ENCODE results near the gene CPEB4. TPM values are rescaled to one million over a fixed set of nuclear protein-coding genes. Genes with fewer than 3 reads are reported as not detected.

CPEB4 gene
- total and polyA plus RNA-seq, 2 of the 8 experiments (the other 6 are each of a cell fraction or from before 2014, with no cell fraction given), result 8.4 to 13.4 TPM

GRCh38 chr5:173923218-173924095, 35.3 kb downstream of the CPEB4 start:
- H3K9ac ChIP-seq (replicated peaks in 1 of 4; ENCODE audit: extremely low read depth in 1 of 4, low read depth in 3 of 4, low read length in 3 of 4), result no peak overlapping the region
- POLR2A ChIA-PET (ENCODE audit: partially characterized antibody), result interaction anchor here (0.6 to 1.2 kb wide), 2 partner anchors 40 to 79 kb away, joined by 3 to 4 read pairs; no protein-coding TSS in a partner anchor
- TF ChIP-seq SIX5 (IDR thresholded peaks at IDR 0.05; ENCODE audit: low read depth, low read length) (no peak), CEBPB (IDR thresholded peaks at IDR 0.05; ENCODE audit: low read depth, low read length) (no peak), BACH1 (IDR thresholded peaks at IDR 0.05; ENCODE audit: low read length) (no peak), POLR2A (IDR thresholded peaks at IDR 0.05; ENCODE audit: control extremely low read depth in 1 of 2, low read depth in 2 of 2, low read length in 2 of 2) (no peak), RAD21 (IDR thresholded peaks at IDR 0.05 in 1 of 2, conservative IDR thresholded peaks at IDR 0.05 in 1 of 2; ENCODE audit: low read depth in 2 of 2, low read length in 2 of 2) (no peak), RNF2 (IDR thresholded peaks at IDR 0.05; ENCODE audit: borderline replicate concordance, low read depth, low read length, missing control alignments, poor library complexity, severe bottlenecking) (no peak), MAX (IDR thresholded peaks at IDR 0.05) (no peak), ATF3 (IDR thresholded peaks at IDR 0.05; ENCODE audit: insufficient read depth, low read depth, low read length) (no peak), ZNF274 (IDR thresholded peaks at IDR 0.05; ENCODE audit: borderline replicate concordance, extremely low read depth, low read length) (no peak), JUN (IDR thresholded peaks at IDR 0.05; ENCODE audit: low read depth, low read length) (no peak), FOSL1 (IDR thresholded peaks at IDR 0.05; ENCODE audit: insufficient read depth, low read depth, low read length) (no peak)

More at GRCh38 chr5:173923218-173924095, 35.3 kb downstream of the CPEB4 start:
- Histone ChIP-seq H3K56ac (replicated peaks; ENCODE audit: insufficient read length, low read depth, low read length) (no peak overlapping the region), H3K36me3 (ENCODE audit: control insufficient read depth in 2 of 4, insufficient read depth in 4 of 4, low read length in 3 of 4) (no peaks in the 10 kb centered on the region), H3K4me2 (ENCODE audit: insufficient read depth in 1 of 2, low read depth in 2 of 2, low read length in 2 of 2) (no peak overlapping the region), H2BK15ac (ENCODE audit: low read length) (no peak overlapping the region), H3K9me3 (ENCODE audit: insufficient read depth in 2 of 2, low read depth in 1 of 2, low read length in 1 of 2) (no peaks in the 10 kb centered on the region), H2AFZ (ENCODE audit: low read length) (no peak overlapping the region), H3K79me1 (ENCODE audit: low read depth, low read length) (0 out of 2 replicates have a peak, but pooled peaks cover 3% of the 10 kb centered on the region), H2AK5ac (ENCODE audit: low read depth, low read length) (no peak overlapping the region), H2BK5ac (ENCODE audit: low read depth, low read length) (no peak overlapping the region), H4K91ac (replicated peaks; ENCODE audit: insufficient read length, low read length) (no peak overlapping the region), H4K8ac (ENCODE audit: extremely low read depth, insufficient read depth, low read length) (no peak overlapping the region), H3K27ac (ENCODE audit: low read depth, low read length) (no peak overlapping the region), H3K4me3 (ENCODE audit: extremely low read depth in 1 of 4, insufficient read depth in 2 of 4, low read depth in 3 of 4, low read length in 4 of 4) (no peak overlapping the region), H3K23ac (ENCODE audit: insufficient read length) (no peak overlapping the region), H3K79me2 (ENCODE audit: control insufficient read depth in 1 of 2, insufficient read depth in 2 of 2, low read length in 2 of 2) (peaks cover 0 to 28% of the 10 kb centered on the region in 2 experiments; a peak in 2 of 4 replicates), H3K14ac (ENCODE audit: insufficient read length) (no peak overlapping the region), H3K27me3 (replicated peaks in 1 of 4; ENCODE audit: control insufficient read depth in 3 of 4, extremely low read depth in 1 of 4, insufficient read depth in 3 of 4, low read length in 3 of 4) (no peaks in the 10 kb centered on the region), H3K18ac (ENCODE audit: extremely low read depth, low read length) (no peak overlapping the region), H3K23me2 (ENCODE audit: low read depth, low read length) (0 out of 2 replicates have a peak, but pooled peaks cover 2% of the 10 kb centered on the region), H4K5ac (ENCODE audit: insufficient read length, low read depth, low read length) (no peak overlapping the region), H4K20me1 (replicated peaks in 1 of 2; ENCODE audit: control insufficient read depth in 1 of 2, insufficient read depth in 2 of 2, low read length in 2 of 2) (no peaks in the 10 kb centered on the region), H3K4ac (replicated peaks; ENCODE audit: insufficient read length, low read depth, low read length) (no peak overlapping the region), H2BK20ac (ENCODE audit: low read length) (no peak overlapping the region), H3K4me1 (replicated peaks in 1 of 4; ENCODE audit: control insufficient read depth in 3 of 4, insufficient read depth in 4 of 4, low read length in 3 of 4) (peaks cover 0 to 17% (median 6%) of the 10 kb centered on the region in 4 experiments; a peak in 4 of 7 replicates), H2BK120ac (replicated peaks; ENCODE audit: low read depth, low read length) (no peak overlapping the region), H2BK12ac (ENCODE audit: low read depth, low read length) (no peak overlapping the region)
- no peak for DNase-seq (ENCODE audit: low read depth in 1 of 2, low spot score in 2 of 2)
- WGBS, 2 experiments (ENCODE audit: extremely low coverage in 1 of 2, insufficient coverage in 1 of 2, insufficient read length in 1 of 2, insufficient replicate concordance in 2 of 2, low coverage in 1 of 2, low lambda C conversion rate in 2 of 2, missing lambda C conversion rate in 1 of 2), result 88% methylated on average over 3 of the region's 3 CpGs; no CpG with 5 or more reads in 1 of the 2 experiments
- FAIRE-seq, result no peak
- CTCF ChIA-PET (ENCODE audit: partially characterized antibody), result interaction anchor here (0.7 to 1.1 kb wide), 6 partner anchors 8 to 295 kb away, joined by 3 to 5 read pairs (median 3); no protein-coding TSS in a partner anchor

Measured in H1 (cell line).